ENCODE results near the gene HES7.
A peak's percentile ranks its signal among the peaks of the same experiment; 100 is the strongest.

HES7 gene

DNA sequence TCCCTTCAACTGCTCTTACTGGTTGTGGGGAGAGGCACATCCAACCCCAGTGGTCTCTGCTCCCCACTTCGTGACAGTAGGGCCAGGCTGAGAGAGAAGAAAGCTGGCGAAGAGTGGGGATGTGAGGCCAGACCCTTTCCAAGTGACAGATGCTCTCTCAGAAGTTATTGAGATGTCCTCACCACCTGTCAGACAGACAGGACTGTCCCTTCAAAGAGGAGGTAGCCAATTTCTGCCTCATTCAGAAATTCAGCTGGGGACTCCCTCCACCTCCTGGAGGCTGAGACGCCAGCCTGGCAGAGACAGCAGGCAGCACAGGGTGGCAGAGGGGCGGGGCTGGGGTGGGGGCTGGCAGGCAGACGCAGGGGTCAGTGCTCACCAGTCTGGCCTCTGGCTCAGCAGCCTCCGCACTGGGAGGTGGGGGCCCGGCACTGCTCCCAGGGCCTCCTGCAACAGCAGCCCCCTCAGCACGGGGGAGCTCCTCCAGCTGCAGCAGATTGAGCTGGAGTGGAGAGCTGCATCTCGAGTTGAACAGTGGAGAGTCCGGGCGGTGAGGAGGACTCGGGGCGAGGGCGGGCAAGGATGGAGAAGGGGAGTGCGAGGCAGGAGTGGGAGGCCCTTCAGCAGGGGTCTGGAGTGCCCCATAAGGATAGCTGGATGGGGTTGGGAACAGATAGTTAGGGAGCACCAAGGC, 19.1 kb upstream of the HES7 start:
- no peak for DNase-seq

DNA sequence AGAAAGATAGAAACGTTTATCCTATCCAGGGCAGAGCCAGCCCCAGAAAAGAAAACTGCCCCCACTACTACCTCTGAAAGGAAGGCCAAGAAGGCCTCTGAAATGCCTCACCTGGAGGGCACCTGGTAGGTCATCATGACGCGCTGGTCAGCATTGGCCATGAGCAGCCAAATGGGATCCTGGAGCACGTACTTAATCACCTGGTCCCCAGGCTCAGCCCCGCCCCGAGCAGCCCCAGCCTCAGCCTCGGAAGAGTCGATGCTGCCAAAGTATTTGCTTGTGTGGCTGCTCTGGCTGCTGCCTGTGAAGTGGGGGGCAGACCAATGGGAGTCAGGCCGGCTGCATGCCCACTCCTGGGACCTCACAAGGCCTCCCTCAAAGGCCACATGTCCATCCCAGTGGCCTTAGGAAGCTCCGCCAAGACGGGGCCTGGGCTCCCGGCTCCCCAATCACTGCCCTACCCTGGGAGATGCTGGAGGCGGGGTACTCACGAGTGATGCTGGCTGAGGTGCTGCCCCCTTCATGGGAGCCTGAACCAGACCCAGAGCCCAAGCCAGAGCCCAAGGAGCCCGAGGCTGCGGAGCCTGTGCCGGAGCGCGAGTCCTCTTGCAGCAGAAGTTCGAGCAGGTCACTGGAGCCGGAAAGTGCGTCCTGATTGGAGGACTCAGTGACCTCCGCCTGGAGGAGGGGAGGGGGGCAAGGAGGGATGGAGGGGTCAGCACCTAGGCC, 18.4 kb upstream of the HES7 start:
- DNase-seq = no peak

DNA sequence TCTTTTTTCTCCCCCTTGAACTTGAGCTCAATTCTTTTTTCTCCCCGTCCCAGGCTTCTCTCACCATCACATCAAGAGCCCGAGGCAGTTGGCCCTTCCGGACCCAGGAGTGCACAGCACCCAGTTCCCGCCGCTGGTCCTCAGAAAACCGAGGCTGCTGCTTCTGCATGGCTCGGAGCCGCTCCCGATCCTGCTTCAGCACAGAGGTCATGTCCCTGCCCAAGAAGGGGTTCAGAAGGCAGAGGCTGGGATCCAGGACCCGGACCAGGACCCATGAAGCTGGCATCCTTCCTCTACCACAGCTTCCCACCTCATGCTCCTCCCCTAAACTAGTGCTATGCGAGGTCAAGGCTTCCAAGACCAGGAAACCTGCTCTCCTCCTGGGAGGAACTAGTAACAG, 17.8 kb upstream of the HES7 start:
- DNase-seq = no peak

DNA sequence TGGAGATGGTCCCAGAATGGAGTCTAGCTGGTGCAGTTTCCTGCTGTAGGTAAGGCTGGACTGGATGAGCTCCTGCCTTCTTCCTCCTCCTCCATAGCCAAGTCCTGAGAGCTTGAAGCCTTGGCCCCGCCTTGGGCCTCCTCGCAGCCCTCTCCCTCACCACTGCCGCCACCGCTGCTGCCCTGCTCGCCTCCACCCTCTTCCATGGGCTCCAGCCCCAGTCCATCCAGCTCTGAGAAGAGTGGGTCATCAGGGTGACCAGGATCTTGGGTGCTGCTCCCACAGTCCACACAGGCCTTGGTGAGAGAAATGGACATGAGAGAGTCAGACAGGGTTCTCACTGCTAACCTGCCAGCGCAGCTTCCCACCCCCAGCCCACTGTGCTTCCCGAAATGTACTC, 17.1 kb upstream of the HES7 start:
- DNase-seq = no peak

DNA sequence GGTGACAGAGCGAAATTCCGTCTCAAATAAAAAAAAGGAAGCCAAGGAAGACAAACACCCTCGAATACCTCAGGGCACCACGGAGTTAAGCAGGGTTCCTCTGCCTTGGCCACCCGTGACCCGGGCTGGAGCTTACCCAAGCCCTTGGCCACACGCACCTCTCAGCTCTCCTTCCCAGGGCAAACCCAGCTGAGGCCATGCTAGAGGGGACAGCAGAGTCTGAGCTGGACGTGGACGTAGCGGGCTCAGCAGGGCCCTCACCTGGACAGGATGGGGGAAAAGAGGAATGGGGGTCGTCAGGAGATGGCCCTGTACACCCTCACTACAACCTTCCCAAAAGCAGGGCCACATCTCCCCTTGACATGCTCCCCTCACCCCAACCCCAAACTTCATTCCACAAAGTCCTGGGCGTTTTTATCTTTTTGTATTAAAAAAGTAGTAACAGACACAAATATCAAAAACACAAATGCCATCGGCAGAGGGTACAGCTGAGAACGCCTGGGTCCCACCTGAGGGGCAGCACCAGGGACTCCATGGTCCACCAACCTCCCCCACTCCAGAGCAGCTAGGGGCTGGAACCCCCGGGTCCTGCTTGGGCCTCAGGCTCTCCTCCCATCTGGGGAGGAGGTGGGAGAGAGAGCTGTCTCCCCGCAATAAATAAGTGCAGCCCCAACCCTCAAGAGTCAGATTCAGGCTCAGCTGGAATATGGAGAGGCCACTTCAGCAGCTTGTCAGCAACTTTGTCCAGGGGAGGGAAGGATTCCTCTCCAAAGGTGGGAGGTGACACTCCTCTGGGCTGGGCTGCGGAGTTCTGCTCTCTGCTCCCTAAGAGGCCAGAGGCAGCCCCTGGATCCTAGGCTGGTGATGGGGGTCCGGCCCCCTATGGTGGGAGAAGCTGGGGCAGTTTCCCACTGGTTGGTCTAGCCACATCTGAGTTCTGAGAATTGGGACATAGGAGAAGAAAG, 16.4 kb upstream of the HES7 start:
- DNase-seq = no peak

DNA sequence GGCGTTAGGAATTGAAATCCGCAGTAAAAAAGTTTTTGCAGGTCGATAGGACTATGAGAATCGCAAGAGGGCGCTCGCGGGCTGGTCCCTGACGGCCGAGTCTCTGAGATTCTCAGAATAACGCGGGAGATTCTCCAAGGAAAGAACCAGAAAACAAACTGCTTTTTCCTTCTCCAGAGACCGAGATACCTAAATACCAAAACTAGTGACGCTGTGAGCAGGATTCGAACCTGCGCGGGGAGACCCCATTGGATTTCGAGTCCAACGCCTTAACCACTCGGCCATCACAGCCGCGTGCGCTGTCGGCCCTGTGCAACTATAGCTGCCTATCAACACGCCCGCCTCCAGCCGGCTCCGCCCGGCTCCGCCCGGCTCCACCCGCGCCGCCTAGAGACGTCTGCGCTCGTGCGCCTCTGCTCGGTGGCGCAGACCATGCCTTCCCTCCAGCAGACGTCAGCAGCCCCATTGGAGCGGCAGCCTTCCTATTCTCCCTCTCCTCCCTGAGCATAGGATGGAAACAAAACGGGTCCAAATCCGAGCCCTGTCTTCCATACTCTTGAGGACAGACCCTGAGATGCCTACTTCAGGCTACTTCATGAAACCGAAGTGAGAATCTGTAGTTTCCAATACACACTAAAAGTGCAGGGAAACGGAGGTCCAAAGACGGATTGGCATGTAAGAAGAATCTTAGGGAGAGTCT, 14.9 kb upstream of the HES7 start:
- peak; percentile 99 for DNase-seq

DNA sequence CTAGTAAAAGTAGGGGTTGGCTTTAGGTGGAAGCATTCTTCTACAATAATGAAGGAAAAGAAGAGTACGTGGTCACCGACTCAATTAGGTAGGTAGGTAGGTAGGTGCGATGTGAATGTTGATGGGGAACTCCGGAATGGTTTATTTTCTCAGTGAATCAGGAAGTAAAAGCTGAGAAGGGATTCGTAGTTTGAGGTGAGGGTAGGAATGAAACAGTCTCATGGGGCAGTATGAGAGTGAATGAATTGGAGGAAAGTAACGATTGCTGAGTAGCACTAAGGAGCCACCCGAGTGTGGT, 14.4 kb upstream of the HES7 start:
- DNase-seq = no peak

DNA sequence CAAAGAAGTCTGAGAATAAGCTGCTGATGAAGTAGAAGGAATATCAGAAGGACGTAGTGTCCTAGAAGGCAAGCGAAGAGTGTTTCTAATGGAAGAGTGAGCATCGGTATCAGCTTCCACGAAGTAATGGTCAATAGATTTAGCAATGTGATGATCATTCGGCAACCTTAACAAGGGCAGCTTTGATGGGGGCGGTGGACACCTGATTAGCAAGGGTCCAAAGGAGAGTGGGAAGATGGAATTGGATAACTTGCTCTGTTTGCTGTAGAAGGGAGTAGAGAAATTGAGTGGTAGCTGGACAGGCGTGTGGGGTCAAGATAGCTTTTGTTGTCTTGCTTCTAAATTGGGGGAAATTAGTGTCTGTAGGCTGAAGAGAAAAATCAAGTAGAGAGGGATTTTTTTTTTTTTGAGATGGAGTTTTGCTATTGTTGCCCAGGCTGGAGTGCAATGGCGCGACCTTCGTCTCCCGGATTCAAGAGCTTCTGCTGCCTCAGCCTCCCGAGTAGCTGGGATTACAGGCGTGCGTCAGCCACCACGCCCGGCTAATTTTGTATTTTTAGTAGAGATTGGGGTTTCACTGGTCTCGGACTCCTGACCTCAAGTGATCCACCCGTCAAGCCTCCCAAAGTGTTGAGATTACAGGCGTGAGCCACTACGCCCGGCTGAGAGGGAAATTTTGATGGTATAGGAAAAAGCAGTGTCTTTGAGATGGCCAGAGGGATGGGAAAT, 13.9 kb upstream of the HES7 start:
- DNase-seq = no peak

DNA sequence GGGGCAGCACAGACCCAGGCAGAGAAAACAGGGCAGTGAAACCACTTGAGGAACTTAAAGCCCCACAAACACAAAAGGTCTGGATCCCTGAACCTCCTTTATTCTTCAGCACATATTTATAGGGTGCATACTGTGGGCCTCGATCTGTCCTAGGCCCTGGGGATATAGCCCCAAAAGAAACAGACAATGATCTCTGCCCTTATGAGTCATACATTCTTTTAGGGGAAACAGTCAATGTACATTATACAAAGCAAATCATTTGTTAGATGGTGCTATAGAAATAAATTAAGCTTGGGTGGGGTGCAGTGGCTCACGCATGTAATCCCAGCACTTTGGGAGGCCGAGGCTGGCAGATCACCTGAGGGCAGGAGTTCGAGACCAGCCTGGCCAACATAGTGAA, 10.0 kb upstream of the HES7 start:
- no peak for DNase-seq

DNA sequence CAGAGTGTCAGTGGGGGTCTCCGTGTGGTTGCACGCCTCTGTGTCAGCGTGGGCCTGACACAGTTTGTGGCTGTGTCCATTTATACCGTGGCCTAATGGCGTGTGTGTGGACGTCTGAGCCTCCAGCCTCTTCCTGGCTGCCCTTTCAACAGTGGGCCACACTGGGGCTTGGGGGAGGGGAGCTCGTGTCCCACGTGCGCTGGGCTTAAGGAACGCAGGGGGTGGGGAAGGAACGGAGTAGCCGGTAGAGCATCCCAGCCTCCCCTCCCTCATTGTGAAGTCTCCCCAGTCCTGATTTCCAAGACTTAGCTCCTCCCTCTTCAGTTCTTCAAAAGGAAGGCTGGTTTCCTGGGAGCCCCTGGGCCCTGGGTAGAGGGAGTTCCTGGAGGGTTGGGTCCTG, 9.5 kb upstream of the HES7 start:
- no peak for DNase-seq

DNA sequence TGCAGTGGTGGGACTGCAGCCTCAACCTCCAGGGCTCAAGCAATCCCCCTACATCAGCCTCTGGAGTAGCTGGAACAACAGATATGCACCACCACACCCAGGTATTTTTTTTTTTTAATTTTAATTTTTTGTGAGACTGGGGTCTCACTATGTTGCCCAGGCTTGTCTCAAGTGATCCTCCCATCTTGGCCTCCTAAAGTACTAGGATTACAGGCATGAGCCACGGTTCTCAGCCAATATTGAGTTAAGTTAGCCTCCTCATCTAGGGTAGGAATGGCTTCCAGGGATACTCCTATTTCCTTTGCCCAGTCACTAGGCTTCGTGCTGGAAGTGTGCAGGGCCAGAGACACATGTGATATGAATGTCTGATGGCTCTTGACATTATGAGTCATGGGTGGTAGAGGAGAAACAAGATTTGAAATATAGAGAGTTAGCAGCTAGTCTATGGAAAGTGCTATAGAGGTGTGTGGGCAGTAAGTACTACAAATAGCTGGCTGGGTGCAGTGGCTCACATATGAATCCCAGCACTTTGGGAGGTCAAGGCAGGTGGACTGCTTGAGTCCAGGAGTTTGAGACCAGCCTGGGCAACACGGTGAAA, 8.0 kb upstream of the HES7 start:
- DNase-seq = no peak

DNA sequence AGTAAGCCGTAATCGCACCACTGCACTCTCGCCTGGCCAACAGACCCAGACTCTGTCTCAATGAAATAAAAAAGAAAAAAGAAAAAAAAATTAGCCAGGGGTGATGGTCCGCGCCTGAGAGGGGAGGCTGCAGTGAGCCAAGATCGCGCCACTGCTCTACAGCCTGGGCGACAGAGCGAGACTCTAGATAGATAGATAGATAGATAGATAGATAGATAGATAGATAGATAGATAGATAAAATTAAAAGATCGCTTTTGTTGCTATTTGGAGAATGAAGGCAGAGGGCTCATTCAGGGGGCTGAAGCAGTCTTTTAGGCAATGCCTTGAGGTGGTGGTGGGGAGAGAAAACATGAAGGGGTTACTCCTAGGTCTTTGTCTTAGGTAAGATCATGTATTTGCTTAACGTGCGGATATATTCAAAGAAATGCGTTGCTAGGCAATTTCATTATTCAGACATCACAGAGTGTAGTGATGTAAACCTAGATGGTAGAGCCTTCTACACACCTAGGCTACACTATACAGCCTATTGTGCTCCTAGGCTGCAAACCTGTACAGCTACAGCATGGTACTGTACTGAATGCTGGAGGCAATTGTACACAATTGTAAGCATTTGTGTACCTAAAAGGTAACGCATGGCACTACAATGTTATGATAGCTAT, 4.3 kb upstream of the HES7 start:
- no peak for DNase-seq

DNA sequence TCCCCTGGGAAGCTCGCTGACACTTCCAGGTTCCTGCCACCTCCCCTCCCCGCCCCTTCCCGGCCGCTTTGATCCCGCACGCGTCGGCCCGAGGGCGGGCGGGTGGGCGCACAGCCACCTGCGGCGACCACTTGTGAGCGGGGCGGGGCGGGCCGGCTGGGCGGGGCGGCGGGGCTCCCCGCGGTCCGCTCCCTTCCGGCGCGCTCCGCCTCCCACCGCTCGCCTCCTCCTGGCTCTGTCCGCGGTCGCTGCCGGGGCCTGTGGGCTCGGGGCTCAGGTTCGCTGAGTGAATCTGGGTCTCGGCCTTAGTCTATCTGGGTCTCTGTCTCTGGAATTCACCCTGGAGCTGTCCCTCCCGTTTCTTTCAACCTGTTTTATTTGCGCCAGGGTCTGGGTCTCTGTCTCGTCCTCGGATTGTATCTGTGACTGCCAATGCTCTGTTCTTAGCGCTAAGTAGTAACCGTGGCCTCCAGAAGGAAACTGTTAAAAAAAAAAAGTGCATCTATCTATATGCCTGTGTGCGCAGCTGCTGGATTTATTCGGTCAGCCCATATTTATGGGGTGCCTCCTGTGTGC, 2.7 kb upstream of the HES7 start:
- peak; percentile 90 for DNase-seq

DNA sequence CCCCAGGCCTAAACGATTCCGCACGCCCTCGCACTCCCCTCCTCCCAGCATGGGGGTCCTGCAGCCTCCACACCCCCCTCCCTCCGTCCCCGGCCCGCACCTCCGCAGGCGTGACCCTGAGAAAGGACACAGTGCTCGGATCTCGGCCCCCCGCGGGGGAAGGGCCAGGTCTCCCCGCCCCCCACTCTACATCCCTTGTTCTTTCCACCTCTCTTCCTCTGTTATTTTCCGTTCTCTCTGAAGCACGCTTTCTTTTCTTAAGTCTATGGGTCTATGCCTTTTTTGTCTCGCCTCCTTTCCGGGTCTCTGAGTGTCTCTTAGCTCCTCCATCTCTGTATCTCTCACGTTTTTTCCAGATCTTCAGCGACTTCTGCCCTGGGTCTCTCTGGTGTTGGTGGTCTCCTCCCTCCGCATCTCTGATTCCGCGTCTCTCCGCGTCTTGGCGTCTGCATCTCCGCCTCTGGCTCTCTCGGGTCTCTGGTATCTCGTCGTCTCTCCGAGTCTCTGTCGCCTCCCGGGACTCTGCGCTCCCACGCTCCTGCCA, 2.1 kb upstream of the HES7 start:
- DNase-seq = no peak

DNA sequence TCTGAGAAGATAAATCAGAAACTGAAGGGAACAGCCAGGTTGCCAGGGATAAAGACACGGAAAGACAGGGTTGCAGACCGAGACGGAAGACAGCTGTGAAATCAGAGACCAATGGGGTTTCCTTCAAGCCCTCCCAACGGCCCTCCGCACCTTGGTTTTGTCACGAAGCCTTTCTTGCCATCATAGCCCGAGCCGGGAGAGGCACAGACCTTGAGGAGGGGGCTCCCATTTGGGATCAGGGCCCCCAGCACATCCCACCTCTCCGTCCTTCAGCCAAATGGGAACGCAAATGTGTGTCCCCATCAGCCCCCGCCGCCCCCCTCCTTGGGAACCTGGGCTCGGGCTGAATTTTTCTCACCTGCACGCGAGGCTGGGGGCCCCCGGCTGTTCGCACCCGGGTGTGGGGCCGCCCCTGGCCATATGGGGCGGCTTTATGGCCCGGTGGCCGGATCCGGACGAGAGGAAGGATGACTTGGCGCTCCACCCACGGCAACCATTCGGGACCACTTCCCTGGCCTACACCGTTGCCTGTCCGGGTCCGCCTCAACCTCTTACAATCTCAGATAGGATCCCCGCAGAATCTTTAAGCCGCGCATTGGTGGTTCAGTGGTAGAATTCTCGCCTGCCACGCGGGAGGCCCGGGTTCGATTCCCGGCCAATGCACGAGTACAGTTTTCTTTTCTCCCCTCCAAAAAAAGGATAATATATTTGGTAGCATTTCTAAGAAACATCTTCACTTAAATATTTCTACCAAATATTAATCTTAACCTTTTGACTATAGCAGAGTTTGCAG, 1.4 kb upstream of the HES7 start:
- DNase-seq = peak; percentile 95

DNA sequence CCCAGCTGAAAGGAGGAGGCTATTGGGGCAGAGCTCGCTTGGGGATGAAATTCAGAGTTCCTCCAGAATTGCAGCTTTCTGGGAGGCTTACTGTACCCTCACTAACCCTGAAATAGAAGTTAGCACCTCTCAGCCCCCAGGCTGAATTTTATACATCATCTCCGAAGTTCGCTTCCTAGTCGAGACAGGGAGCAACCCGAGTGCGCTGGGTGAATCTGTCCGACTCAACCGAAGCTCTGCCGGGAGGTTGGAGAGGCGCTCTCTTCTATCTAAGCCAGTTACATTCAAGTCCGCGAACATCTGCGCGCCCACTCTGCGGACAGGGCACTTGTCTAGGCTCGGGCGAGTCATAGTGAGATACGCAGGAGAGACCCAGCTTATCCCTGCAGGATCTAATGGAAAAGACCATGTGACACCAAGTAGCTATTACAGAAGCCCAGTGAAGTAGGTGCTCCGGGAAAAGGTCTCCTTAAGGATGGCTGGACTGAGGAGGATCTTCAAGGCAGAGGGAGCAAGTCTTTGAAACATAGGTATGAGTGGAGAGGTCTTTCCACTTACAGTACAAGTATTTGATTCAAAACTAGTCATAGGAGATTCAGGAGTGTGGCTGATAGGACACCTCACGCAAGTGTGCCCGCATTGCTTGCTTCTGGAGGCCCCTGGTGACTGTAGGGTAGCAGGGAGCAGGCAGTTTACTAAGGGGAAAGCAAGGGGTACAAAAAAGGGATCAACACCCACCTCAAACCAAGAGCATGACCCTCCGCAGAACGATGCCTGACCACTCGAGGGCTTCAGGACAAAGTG, 646 bp upstream of the HES7 start:
- DNase-seq = no peak

DNA sequence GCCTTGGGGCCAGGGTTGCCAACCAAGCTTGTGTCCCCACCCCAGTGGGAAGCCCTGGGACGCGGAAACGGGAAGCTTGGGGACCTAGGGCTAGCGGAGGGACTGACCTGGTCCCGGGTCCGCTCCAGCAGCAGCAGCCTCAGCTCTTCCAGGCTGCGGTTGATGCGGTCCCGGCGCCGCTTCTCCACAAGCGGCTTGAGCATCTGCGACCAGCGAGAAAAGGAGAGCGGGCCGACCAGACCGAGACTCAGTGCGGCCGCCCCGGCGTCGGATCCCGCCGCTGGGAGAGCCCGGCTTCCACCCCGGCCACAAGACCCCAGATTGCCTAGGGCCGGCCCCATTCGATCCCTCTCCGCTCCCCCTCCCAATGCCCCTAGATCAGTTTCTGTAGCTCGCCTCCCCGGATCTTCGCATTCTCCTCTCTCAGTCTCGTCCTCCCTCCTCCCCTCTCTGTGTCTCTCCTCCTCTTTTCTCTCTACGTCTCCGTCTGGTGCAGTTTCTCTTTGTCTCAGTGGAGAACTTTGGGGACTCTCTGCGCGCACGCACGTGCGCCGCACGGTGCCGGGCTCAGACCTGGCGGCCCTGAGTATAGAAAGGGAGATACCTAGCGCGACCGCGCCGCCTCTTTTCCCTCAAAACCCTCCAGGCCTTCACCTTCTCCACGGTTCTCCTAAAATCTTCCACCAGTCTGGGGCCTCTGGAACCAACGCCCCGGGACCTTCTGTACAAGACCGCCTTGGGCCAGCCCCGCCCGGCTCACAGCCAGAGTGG, 797 bp downstream of the HES7 start:
- DNase-seq = no peak

DNA sequence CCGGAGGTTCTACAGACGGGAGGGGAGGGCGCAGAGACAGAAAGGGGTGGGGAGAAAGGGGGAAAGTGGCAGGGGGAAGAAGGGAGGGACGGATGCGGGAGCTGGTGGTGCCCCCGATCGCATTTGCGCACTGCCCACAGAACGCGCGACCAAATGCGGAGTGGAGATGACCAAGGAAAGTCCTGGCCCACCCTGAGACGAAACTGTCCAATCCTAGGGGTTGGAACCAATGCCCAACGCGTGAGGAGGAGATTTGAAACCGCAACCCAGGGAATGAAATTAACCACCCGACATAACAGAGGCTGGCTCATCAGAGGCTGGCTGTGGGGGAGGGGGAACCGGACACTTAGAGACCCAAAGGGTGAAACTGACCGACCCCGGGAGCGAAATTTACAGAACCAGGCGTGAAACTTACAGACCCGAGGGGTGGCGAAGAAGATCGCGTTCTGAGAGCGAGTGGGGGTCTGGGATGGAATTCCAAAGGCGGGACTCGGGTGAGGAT, 1.4 kb downstream of the HES7 start:
- no peak for DNase-seq

Data from NCI-H748 treated with DMSO at 0.1 percent for 48 hours (cell line).